Measurements from ENCODE around the gene FETUB. TPM values are rescaled to one million over a fixed set of nuclear protein-coding genes. Genes with fewer than 3 reads are reported as not detected.

Gene FETUB
- total RNA-seq, 2 experiments from 2014 or later = not detected

- no TSS peak for BruUV-seq (replicated peaks)
Measured at GRCh38 chr3:186603159-186603558, 37.0 kb upstream of the FETUB start.

GRCh38 chr3:186605078-186605477, 35.1 kb upstream of the FETUB start:
- intact Hi-C loops (cut with micrococcal nuclease; ENCODE audit: unreplicated experiment) = no loop called here
- no peak for DNase-seq (ENCODE audit: low spot score)
- Histone ChIP-seq H3K27ac (ENCODE audit: low read depth, low read length, poor library complexity, severe bottlenecking) (no peak overlapping the region), H3K9me2 (ENCODE audit: insufficient read depth, low read length) (no peaks in the 10 kb centered on the region), H3K4me1 (ENCODE audit: insufficient read depth, low read length, poor library complexity, severe bottlenecking) (no peaks in the 10 kb centered on the region), H3K9me3 (ENCODE audit: low read length) (no peaks in the 10 kb centered on the region), H3K36me3 (ENCODE audit: insufficient read depth, low read length) (no peaks in the 10 kb centered on the region), H4K20me1 (ENCODE audit: insufficient read depth, low read length) (no peaks in the 10 kb centered on the region), H3K4me2 (ENCODE audit: low read length) (no peak overlapping the region), H3K79me2 (ENCODE audit: insufficient read depth, low read depth, low read length) (no peaks in the 10 kb centered on the region), H2AFZ (ENCODE audit: low read length) (no peak overlapping the region), H3K4me3 (ENCODE audit: low read depth, low read length, poor library complexity, severe bottlenecking) (no peak overlapping the region)
- ChIA-PET POLR2A (interaction anchor here (0.7 kb wide), 1 partner anchor 9 kb away, joined by 3 read pairs; no protein-coding TSS in a partner anchor), CTCF (ENCODE audit: unreplicated experiment) (no interaction called here)
- no TSS peak for BruUV-seq (replicated peaks)
- TF ChIP-seq EZH2phosphoT487 (IDR thresholded peaks at IDR 0.05; ENCODE audit: borderline replicate concordance, low read depth, low read length) (no peak), CTCF (conservative IDR thresholded peaks at IDR 0.05; ENCODE audit: low read length) (no peak)

More at GRCh38 chr3:186603159-186603558, 37.0 kb upstream of the FETUB start:
- Histone ChIP-seq H4K20me1 (ENCODE audit: insufficient read depth, low read length) (no peaks in the 10 kb centered on the region), H3K4me3 (ENCODE audit: low read depth, low read length, poor library complexity, severe bottlenecking) (no peak overlapping the region), H3K79me2 (ENCODE audit: insufficient read depth, low read depth, low read length) (no peaks in the 10 kb centered on the region), H3K4me2 (ENCODE audit: low read length) (no peak overlapping the region), H3K9me2 (ENCODE audit: insufficient read depth, low read length) (no peaks in the 10 kb centered on the region), H2AFZ (ENCODE audit: low read length) (no peak overlapping the region), H3K36me3 (ENCODE audit: insufficient read depth, low read length) (no peaks in the 10 kb centered on the region), H3K9me3 (ENCODE audit: low read length) (no peaks in the 10 kb centered on the region), H3K4me1 (ENCODE audit: insufficient read depth, low read length, poor library complexity, severe bottlenecking) (no peaks in the 10 kb centered on the region), H3K27ac (ENCODE audit: low read depth, low read length, poor library complexity, severe bottlenecking) (no peak overlapping the region)
- CTCF ChIA-PET (ENCODE audit: unreplicated experiment) = interaction anchor here (0.7 kb wide), 1 partner anchor 12 kb away, joined by 3 read pairs; no protein-coding TSS in a partner anchor
- no peak for TF ChIP-seq EZH2phosphoT487 (IDR thresholded peaks at IDR 0.05; ENCODE audit: borderline replicate concordance, low read depth, low read length)
- no peak for TF ChIP-seq CTCF (conservative IDR thresholded peaks at IDR 0.05; ENCODE audit: low read length)
- intact Hi-C loops (cut with micrococcal nuclease; ENCODE audit: unreplicated experiment) = no loop called here
- POLR2A ChIA-PET = no interaction called here
- DNase-seq (ENCODE audit: low spot score) = no peak

GRCh38 chr3:186605561-186606545, 34.3 kb upstream of the FETUB start:
- Histone ChIP-seq H3K4me2 (ENCODE audit: low read length) (no peak overlapping the region), H3K27ac (ENCODE audit: low read depth, low read length, poor library complexity, severe bottlenecking) (no peak overlapping the region), H3K9me3 (ENCODE audit: low read length) (no peaks in the 10 kb centered on the region), H2AFZ (ENCODE audit: low read length) (no peak overlapping the region), H3K9me2 (ENCODE audit: insufficient read depth, low read length) (no peaks in the 10 kb centered on the region), H3K79me2 (ENCODE audit: insufficient read depth, low read depth, low read length) (no peaks in the 10 kb centered on the region), H3K4me1 (ENCODE audit: insufficient read depth, low read length, poor library complexity, severe bottlenecking) (no peaks in the 10 kb centered on the region), H3K4me3 (ENCODE audit: low read depth, low read length, poor library complexity, severe bottlenecking) (no peak overlapping the region), H3K36me3 (ENCODE audit: insufficient read depth, low read length) (no peaks in the 10 kb centered on the region), H4K20me1 (ENCODE audit: insufficient read depth, low read length) (no peaks in the 10 kb centered on the region)
- no peak for TF ChIP-seq CTCF (conservative IDR thresholded peaks at IDR 0.05; ENCODE audit: low read length)
- no peak for TF ChIP-seq EZH2phosphoT487 (IDR thresholded peaks at IDR 0.05; ENCODE audit: borderline replicate concordance, low read depth, low read length)
- POLR2A ChIA-PET = interaction anchor here (0.7 kb wide), 1 partner anchor 10 kb away, joined by 3 read pairs; no protein-coding TSS in a partner anchor
- intact Hi-C loops (cut with micrococcal nuclease; ENCODE audit: unreplicated experiment) = no loop called here
- no peak for DNase-seq (ENCODE audit: low spot score)
- no TSS peak for BruUV-seq (replicated peaks)
- CTCF ChIA-PET (ENCODE audit: unreplicated experiment) = no interaction called here

All from OCI-LY7 (cell line).